GM12872 (cell line): ENCODE results near the gene TRIM29.

ENCODE experiments used
- CTCF ChIP-seq: IDR thresholded peaks from 3 replicates; pipeline ENCODE4 v1.5.1; 2011; ENCODE audit warnings: low read depth, mild to moderate bottlenecking, low read length, moderate library complexity; ENCODE audit not compliant: insufficient read depth

The TRIM29 gene

DNA sequence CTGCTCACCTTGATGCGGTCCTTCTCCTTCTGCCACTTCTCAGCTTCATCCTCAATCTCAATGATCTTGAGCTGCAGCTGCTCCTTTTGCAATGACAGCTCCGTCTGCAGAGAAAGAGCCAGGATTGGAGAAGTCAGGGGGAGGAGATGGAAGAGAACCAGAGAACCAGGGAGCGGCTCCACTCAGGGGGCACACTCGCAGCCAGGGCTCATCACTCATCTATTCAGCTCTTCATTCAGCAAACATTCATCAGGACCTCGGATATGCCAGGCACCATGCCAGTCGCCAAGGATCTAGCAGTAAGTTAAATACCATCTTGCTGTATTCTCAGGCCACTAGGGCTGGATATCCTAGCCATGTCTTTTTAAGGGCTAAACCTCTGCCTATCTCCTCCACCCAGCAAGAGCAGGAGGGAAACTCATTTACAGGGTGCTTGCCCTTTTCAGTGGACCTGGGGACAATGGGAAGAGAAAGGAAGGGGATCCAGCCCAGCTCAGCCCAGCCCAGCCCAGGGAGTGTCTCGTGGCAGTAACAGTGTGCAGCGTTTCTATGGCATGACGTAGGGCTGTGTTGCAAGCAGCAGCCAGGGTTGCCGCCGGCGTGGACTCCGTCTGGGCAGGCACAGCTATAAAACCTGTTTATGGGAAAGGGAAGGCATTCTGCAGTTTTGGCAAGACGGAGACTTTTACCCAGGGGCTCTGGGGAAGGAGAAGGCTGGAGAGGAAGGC is 9.4 kb downstream of the TRIM29 start:
- no peak for TF ChIP-seq CTCF

DNA sequence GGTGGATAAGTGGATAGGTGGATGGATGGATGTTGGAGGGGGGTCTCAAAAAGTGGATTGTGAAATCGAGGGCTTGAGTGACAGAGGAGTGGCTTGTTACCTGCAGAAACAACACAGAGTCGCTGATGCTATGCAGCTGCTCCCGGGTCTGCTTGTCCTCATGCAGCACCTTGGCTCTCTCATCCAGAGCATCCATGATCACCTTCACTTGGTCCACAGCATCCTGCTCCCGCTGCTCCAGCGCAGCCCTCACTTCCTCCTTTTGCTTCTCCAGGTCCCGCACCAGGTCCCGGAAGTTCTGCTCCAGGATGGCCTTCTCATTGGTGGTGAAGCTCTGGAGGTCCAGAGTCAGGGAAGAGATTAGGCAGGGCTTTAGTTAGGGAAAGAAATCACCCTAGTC is 10.7 kb downstream of the TRIM29 start:
- TF ChIP-seq CTCF: no peak

DNA sequence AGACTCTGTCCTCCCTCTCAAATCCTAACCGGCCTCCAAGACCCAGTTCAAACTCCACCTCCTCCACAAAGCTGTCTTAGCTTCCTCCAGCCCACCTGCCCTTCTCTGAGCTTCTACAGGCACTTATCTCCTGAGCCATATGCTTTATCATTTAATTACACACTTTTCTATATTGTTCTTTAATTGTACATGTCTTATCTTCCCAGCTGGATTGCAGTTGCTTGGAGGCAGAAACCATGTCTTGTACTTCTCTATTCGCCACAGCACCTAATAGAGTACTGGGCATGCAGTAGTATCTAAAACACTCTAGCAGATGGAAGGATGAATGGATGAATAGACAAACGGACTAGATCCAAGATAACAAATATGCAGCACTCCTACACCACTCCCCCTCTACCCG is 11.3 kb downstream of the TRIM29 start:
- TF ChIP-seq CTCF: no peak

- TF ChIP-seq CTCF: no peak
Observed at GRCh38 chr11:120125509-120125908, 12.4 kb downstream of the TRIM29 start.

GRCh38 chr11:120125024-120125423 is 12.9 kb downstream of the TRIM29 start:
- no peak for TF ChIP-seq CTCF

- no peak for TF ChIP-seq CTCF
Observed at GRCh38 chr11:120124355-120124754, 13.6 kb downstream of the TRIM29 start.

DNA sequence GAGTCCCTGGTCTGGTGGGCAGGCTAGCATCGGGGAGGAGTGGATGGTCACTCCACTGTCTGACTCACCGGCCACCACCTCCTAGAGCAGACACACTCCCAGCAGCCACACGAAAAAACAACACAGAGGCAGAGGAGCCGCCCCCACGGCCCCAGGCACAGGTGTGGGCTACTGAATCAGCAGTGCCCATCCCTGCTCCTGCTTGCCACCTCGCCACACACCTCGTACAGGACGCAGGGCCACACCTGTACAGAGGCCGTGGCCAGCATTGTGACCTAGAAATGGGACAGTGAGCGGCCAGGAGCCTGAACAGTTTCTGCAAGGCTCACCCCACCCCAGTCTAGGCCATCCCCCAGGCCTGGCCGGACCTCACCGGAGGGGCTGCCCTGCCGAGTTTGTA is 14.0 kb downstream of the TRIM29 start:
- no peak for TF ChIP-seq CTCF
